C4-2B (cell line): ENCODE results near the gene LIX1L.

Experiments
- CTCF ChIP-seq: fragments of 450-650 bp; conservative IDR thresholded peaks from 2 replicates; pipeline ENCODE4 v1.5.1; 2017; ENCODE audit warnings: mild to moderate bottlenecking
- ZFX ChIP-seq: fragments of 450-650 bp; IDR thresholded peaks from 2 replicates; pipeline ENCODE4 v1.6.1; 2017

GRCh38 chr1:145997718-145998023 is 39.9 kb upstream of the LIX1L start:
- TF ChIP-seq CTCF = no peak
- no peak for TF ChIP-seq ZFX
